ENCODE data around the gene NTRK3.

- no peak for TF ChIP-seq SUZ12 (IDR thresholded peaks at IDR 0.05)
- no peak for TF ChIP-seq TARDBP (IDR thresholded peaks at IDR 0.05)
- no peak for TF ChIP-seq ARNT (IDR thresholded peaks at IDR 0.05)
- TF ChIP-seq SP1 (IDR thresholded peaks at IDR 0.05), result no peak
- no peak for TF ChIP-seq ZNF384 (IDR thresholded peaks at IDR 0.05)
- no peak for TF ChIP-seq HDGF (IDR thresholded peaks at IDR 0.05; ENCODE audit: borderline replicate concordance)
- no peak for TF ChIP-seq BHLHE40 (IDR thresholded peaks at IDR 0.05; ENCODE audit: borderline replicate concordance)
- TF ChIP-seq NFRKB (IDR thresholded peaks at IDR 0.05), result no peak
- no peak for TF ChIP-seq FOXM1 (IDR thresholded peaks at IDR 0.05; ENCODE audit: borderline replicate concordance)
- no peak for TF ChIP-seq FOXA1 (IDR thresholded peaks at IDR 0.05)
These were observed 216.0 kb downstream of the NTRK3 start for GRCh38 chr15:88040516-88040915.

Data from HEK293T (cell line).